ENCODE results near the gene NFE2L2.
"Not testable (repeated sequence)": the region's sequence is repeated elsewhere in the genome, so short reads cannot be mapped to it uniquely, and the experiment has no call there.

NFE2L2 gene

GRCh38 chr2:177225965-177226360, 38.6 kb downstream of the NFE2L2 start (continued):
- TF ChIP-seq CSRNP3 (CRISPR knock-in tag; IDR thresholded peaks at IDR 0.05) (no peak), ISL1 (CRISPR knock-in tag; IDR thresholded peaks at IDR 0.05) (no peak), ZNF70 (CRISPR knock-in tag; IDR thresholded peaks at IDR 0.05) (no peak), CSDC2 (CRISPR knock-in tag; IDR thresholded peaks at IDR 0.05) (no peak)

GRCh38 chr2:177223436-177223835, 41.1 kb downstream of the NFE2L2 start:
- ATAC-seq, result not testable (repeated sequence)
- TF ChIP-seq ZNF8 (CRISPR knock-in tag; IDR thresholded peaks at IDR 0.05), result 0 out of 2 replicates have a peak, but pooled peaks have one; percentile 7

- ATAC-seq, result no peak
- no peak for TF ChIP-seq ISL1 (CRISPR knock-in tag; IDR thresholded peaks at IDR 0.05)
- no peak for TF ChIP-seq TOX (CRISPR knock-in tag; IDR thresholded peaks at IDR 0.05; ENCODE audit: borderline replicate concordance)
- TF ChIP-seq ZFP3 (CRISPR knock-in tag; IDR thresholded peaks at IDR 0.05), result no peak
- TF ChIP-seq GLIS3 (CRISPR knock-in tag; IDR thresholded peaks at IDR 0.05), result no peak
- TF ChIP-seq PATZ1 (CRISPR knock-in tag; IDR thresholded peaks at IDR 0.05; ENCODE audit: borderline replicate concordance), result no peak
- TF ChIP-seq ARNTL (CRISPR knock-in tag; IDR thresholded peaks at IDR 0.05; ENCODE audit: borderline replicate concordance, low read depth), result no peak
- TF ChIP-seq ESRRG (CRISPR knock-in tag; IDR thresholded peaks at IDR 0.05), result no peak
- no peak for TF ChIP-seq ZC3H10 (CRISPR knock-in tag; IDR thresholded peaks at IDR 0.05)
- no peak for TF ChIP-seq OSR1 (CRISPR knock-in tag; IDR thresholded peaks at IDR 0.05)
- no peak for TF ChIP-seq ZNF565 (CRISPR knock-in tag; conservative IDR thresholded peaks at IDR 0.05; ENCODE audit: low read depth)
- no peak for TF ChIP-seq ZFP30 (CRISPR knock-in tag; IDR thresholded peaks at IDR 0.05)
- TF ChIP-seq ZNF70 (CRISPR knock-in tag; IDR thresholded peaks at IDR 0.05), result no peak
- TF ChIP-seq TSHZ2 (CRISPR knock-in tag; IDR thresholded peaks at IDR 0.05), result no peak
- TF ChIP-seq TCF4 (CRISPR knock-in tag; IDR thresholded peaks at IDR 0.05; ENCODE audit: borderline replicate concordance), result no peak
- TF ChIP-seq ZNF8 (CRISPR knock-in tag; IDR thresholded peaks at IDR 0.05), result no peak
These were observed 42.6 kb downstream of the NFE2L2 start for GRCh38 chr2:177221970-177222369.

- no peak for ATAC-seq
- TF ChIP-seq CSRNP3 (CRISPR knock-in tag; IDR thresholded peaks at IDR 0.05) (no peak), CSDC2 (CRISPR knock-in tag; IDR thresholded peaks at IDR 0.05) (no peak), ZNF70 (CRISPR knock-in tag; IDR thresholded peaks at IDR 0.05) (no peak), PPARA (CRISPR knock-in tag; IDR thresholded peaks at IDR 0.05; ENCODE audit: borderline replicate concordance) (no peak), TSHZ2 (CRISPR knock-in tag; IDR thresholded peaks at IDR 0.05) (no peak), POU6F1 (CRISPR knock-in tag; IDR thresholded peaks at IDR 0.05; ENCODE audit: borderline replicate concordance, low read depth) (no peak), ZNF565 (CRISPR knock-in tag; conservative IDR thresholded peaks at IDR 0.05; ENCODE audit: low read depth) (no peak), GLIS3 (CRISPR knock-in tag; IDR thresholded peaks at IDR 0.05) (no peak), ARNTL (CRISPR knock-in tag; IDR thresholded peaks at IDR 0.05; ENCODE audit: borderline replicate concordance, low read depth) (no peak), BACH2 (CRISPR knock-in tag; IDR thresholded peaks at IDR 0.05; ENCODE audit: borderline replicate concordance) (no peak), RARB (CRISPR knock-in tag; IDR thresholded peaks at IDR 0.05) (no peak), ZFP30 (CRISPR knock-in tag; IDR thresholded peaks at IDR 0.05) (no peak), SNAI2 (CRISPR knock-in tag; IDR thresholded peaks at IDR 0.05) (no peak), ISL1 (CRISPR knock-in tag; IDR thresholded peaks at IDR 0.05) (no peak), ZFP3 (CRISPR knock-in tag; IDR thresholded peaks at IDR 0.05) (no peak), PATZ1 (CRISPR knock-in tag; IDR thresholded peaks at IDR 0.05; ENCODE audit: borderline replicate concordance) (no peak)
These were observed 43.0 kb downstream of the NFE2L2 start for GRCh38 chr2:177221534-177221933.

Data from SK-N-SH treated with all-trans-retinoic acid at 6 μM for 48 hours (cell line).